DLD1 (cell line): Measurements from ENCODE around the gene GLG1.
"Not testable (repeated sequence)": the region's sequence is repeated elsewhere in the genome, so short reads cannot be mapped to it uniquely, and the experiment has no call there.

ENCODE experiments used
- in situ Hi-C: cut with HindIII; loops from 2 replicates; pipeline ENCODE4 v1.10.0; 2017; ENCODE audit warnings: low sequenced_read_pairs

The GLG1 gene

DNA sequence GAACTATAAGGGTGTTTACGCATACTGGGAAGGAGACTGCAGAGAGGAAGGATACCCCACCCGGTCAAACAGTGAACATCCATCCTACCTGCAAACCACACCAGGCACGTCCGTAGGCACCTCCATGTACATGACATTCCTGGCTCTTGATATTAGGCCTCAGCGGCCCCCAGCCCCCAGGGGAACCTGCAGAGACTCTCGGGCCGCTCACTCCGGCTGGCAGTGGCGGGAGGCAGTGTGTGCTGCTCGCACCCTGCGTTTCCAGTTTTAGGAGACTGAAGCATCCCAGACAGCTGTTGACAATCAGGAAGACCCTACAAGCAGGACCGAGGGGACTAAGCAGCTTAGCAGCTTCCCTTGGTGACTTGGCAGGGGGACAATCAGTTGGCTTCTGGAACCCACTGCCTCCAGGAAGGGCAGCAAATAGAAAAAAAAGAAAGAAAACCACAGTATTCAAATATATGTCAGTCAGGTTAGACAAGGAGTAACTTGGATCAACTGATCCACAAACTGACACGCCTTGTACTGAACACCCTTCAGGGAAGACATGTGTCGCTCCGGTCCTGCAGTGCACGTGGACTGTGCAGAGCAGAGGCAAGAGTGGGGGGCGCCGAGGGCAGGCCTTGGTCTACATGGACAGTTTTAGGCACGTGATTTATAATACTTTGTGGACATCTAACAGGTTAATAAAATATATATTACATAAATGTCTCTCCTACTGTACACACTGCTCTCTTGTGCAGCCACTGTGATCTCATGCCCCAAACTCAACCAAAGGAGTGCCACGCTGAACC is 155.8 kb downstream of the GLG1 start:
- in situ Hi-C loops: no loop called here

DNA sequence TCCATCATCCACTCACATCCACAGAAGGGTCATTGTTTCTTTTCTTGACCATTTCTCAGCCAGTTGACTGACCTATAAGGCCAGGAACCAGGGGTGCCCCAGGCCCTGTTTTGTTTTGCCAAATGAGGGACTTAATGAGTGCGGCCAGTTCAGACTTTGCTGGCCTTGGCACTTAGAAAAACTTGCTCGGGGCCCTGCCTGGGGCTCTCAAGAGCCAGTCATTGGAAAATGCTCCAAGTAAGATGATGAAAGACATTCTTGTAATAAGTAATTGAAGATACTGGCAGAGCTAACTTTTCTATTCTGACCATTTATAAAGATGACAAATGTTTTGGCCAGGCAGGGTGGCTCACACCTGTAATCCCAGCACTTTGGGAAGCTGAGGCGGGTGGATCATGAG is 156.7 kb downstream of the GLG1 start:
- in situ Hi-C loops: no loop called here

DNA sequence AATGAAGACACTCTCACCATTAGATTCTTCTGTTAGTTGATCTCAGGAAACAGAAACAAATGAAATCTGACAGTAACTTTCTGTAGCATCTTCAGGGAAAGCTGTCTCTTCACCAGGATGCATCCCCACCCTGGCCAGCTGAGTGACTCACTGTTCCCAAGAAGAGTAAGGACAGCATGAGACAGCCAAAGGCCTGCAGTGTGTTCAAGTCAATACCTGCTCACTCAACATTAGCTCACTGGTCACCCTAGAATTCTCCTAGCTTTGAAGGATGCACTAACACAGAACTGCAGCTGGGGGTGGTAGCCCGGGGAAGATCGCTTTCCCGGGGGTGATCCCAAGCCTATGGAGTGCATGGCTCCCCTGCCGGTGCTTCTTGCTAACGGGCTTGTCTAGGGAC is 157.4 kb downstream of the GLG1 start:
- in situ Hi-C loops: no loop called here

DNA sequence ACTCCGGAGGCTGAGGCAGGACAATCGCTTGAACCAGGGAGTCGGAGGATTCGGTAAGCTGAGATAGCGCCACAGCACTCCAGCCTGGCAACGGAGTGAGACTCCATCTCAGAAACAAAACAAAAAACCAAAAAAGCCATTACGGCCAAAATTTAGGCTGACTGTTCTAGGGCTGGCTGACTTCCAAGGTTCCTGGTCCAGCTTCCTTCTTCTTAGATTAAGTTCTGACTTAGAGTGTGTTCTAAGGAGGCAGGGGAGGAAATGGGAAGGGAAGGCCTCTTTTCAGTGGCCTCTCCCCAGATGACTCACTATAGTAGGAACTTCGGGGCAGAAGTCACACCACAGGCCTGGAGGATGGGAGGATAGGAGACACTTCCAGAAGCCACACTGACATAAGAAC is 157.9 kb downstream of the GLG1 start:
- in situ Hi-C loops: no loop called here

DNA sequence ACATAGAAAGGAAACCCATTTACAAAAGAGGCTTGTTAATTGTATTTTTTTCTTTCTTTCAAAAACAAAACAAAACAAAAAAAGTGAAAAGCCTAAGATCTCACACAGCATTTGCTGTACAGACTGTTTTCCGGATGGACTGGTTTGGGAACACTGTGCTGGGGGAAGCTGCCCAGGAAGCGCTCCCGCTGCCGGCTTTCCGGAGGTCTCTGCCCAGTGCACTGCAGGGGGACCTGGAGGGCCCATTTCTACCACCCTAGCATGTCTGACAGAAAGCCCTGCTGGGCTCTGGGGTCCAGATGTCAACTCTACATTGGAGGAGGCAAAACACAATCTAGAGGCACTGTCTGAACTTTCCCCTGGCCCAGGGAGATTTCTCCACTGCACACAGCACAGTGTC is 159.3 kb downstream of the GLG1 start:
- in situ Hi-C loops: no loop called here

DNA sequence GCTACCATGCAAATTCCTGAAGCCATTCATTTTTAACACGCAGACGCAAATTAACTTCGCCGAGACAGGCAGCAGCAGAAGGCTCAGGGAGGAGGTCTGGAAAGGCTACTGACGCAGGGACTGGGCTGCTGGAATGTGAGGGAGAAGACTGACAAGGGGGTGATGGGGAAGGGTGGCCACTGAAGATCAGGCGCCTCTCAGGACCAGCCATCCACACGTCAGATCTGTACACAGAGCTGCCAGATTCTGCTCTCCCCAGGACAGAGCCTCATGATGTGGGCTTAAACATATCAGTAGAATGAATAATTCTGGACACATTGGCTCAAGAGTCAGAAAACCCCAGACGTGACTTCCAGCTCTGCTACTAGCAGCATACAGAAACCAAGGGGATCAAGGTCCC is 160.0 kb downstream of the GLG1 start:
- in situ Hi-C loops: no loop called here

DNA sequence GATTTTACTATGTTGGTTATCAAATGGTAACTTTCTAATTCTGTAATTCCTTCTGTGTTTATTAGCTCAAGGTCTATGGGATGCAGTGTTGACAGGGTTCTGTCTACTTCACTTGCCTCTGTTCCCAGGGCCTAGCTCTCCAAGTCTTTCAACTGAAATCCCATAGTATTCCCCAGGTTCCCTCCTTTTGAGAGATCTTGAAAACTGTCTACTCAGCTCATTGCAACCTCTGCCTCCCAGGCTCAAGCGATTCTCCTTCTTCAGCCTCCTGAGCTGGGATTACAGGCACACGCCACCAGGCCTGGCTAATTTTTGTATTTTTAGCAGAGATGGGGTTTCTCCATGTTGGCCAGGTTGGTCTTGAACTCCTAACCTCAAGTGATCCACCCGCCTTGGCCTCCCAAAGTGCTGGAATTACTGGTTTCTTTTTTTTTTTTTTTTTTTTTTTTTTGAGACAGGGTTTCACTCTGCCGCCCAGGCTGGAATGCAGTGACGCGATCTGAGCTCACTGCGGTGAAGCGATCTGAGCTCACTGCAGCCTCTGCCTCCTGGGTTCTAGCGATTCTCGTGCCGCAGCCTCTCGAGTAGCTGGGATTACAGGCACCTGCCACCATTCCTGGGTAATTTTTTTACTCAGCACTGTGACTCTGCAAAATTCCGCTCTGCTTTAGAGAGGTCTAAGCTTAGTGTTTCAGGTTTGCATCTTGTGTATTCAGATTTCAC is 163.1 kb downstream of the GLG1 start:
- in situ Hi-C loops: not testable (repeated sequence)

DNA sequence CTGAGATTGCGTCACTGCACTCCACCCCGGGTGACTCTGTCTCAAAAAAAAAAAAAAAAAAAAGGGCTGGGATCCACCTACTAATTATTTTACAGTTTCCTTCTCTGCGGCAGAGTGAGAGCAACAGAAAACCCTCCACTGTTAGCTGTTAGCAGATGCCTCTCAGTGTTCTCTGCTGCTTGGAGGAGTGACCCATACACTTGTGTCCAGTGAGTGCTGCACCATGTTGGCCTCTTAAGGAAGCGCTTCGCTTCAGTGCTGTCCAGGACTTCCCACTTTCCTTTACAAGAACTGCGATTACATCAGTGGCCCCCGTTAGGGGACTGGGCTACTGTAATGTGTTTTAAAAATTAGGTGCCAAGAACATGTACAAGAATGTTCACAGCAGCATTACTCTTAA is 167.2 kb downstream of the GLG1 start:
- in situ Hi-C loops: no loop called here

DNA sequence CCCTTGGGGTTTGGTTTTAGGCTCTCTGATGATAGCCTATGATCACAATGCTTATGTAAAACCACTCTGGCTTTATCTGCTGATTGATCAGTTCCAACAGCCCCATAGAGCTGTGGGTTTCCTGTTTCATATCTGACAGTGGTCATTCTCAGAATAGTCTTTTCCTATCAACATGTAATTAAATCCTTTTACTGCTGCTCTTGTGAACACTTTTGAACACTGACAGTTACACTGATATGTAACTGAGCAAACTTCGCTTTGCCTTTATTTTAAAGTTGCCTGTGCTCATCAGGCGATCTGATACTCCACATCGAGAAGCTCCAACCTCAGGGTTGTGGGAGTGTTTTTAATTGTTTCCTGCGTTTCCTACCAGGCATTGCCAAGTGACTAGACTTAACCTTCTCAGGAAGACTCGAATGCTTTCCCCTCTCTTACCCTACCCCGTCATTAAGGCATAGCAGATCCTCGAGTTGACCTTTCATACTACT is 168.4 kb downstream of the GLG1 start:
- in situ Hi-C loops: no loop called here

DNA sequence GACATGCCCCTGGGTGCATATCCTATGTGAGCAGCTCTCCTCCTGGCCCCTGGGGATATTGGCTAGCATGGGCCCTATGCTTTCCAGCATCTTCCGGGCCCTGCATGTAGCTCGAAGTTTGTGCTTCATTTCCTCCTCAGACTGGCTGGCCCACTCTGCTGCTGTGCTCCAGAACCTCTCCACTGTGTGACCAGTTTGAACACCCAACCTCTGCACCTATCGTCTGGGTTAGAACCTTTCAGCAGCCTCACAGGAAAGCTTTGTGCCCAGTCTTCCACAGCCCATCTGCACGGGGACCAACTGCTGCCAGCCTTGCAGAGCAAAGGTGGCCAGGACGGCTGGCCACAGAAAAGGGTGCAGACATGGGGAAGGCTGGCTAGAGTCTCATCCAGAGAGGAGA is 175.4 kb downstream of the GLG1 start:
- in situ Hi-C loops: no loop called here

DNA sequence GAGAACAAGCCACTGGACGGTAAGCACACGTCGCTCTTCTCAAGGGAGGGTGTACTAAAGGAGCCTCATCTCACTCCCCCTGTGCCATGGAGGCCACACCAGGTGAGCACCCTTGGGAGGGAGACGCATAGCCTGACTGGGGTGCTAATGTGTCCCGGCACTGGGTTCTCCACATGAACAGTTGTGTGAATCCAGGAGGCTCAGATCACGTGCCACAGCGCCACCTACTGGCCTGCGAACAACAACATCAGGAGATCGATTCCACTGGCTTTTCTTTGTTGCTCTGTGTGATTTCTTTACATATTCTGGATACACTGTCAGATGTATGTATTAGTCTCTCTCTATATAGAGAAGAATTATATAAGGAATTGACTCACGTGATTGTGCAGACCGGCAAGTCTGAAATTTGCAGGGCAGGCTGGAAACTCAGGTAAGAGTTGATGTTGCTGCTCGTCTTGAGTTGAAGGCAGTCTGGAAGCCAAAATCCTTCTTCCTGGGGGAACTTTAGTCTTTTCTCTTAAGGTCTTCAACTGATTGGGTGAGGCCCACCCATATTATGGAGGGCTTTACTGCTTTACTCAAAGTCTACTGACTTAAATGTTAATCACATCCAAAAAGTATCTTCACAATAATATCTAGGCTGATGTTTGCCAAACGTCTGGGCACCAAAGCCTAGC is 176.7 kb downstream of the GLG1 start:
- in situ Hi-C loops: not testable (repeated sequence)

DNA sequence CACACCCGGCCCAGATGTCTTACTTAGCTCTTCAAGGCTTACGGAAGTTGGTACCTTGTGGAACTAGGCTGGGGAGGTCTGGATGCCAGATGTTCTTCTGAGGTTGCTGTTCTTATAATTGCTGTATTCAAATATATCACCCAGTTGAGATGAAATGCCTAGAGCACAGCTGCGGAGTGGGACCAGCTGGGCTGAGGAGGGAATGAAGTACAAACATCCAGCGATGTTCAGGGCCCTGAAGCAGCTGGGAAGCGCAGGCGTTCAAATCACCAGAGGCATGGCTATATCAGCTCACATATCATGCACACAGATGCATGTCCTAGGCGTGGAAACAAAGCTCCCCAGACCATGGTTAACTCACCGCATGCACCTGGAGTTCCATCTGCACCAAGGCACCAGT is 178.4 kb downstream of the GLG1 start:
- in situ Hi-C loops: not testable (repeated sequence)

DNA sequence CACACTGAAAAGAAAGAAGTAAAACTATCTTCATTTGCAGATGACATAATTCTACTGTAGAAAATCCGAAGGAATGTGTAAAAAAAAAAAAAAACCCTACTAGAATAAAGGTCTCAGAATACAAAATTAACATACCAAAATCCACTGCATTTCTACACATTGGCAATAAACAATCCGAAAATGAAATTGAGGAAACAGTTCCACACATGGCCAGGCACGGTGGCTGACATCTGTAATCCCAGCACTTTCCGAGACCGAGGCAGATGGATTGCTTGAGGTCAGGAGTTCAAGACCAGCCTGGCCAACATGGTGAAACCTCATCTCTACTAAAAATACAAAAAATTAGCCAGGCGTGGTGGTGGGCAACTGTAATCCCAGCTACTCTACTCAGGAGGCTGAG is 181.2 kb downstream of the GLG1 start:
- in situ Hi-C loops: not testable (repeated sequence)

DNA sequence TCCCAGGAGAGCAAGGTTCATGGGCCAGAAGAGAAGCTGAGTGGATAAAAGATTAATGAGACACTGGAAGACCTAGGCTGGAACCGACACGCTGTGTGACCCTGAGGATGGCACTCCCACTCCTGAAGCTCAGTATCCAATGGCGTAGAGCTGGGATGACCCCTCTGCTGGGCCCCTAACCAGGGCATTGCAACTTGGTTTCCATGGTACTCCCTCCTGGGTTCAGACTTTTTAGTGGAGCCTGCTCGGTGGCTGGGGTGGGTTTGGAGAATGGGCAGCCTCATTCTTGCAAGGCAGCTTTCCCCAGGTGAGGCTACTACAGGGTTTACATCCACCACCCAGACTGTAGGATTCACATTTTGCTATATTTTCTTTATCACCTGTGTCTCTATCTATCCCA is 183.2 kb downstream of the GLG1 start:
- in situ Hi-C loops: not testable (repeated sequence)

DNA sequence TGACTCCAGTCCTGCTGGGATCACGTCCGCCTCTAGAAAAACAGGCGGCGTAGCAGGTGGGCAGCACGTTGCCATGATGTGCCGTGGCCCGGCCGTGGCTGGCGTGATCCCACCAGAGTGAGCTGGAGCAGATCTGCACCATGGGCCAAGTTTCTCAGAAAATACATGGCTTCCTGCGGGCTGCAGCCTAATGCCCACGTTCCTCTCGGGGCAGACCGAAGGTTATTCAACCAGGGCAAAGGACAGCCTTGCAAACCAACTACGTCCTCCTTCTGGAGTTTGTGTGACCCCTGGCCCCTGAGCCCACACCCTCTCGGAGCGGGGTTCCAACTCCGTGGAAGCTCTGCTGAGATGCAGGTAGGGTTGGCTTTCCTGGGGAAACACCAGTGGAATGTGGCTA is 184.8 kb downstream of the GLG1 start:
- in situ Hi-C loops: not testable (repeated sequence)

DNA sequence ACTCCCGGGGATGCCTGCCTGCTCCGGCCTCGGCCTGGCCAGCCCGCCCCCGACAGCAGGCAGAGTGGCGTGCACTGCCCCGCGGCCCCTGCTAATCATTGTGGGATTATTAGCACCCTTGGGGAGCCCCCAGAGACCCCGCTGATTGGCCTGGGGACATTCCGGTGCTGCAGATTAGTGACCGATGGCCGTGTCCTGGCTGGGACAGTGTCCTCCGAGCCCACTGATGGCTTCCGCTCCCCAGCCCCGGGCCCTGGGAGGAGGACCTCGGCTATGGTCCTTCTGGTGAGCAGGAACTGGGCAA is 185.5 kb downstream of the GLG1 start:
- in situ Hi-C loops: not testable (repeated sequence)

DNA sequence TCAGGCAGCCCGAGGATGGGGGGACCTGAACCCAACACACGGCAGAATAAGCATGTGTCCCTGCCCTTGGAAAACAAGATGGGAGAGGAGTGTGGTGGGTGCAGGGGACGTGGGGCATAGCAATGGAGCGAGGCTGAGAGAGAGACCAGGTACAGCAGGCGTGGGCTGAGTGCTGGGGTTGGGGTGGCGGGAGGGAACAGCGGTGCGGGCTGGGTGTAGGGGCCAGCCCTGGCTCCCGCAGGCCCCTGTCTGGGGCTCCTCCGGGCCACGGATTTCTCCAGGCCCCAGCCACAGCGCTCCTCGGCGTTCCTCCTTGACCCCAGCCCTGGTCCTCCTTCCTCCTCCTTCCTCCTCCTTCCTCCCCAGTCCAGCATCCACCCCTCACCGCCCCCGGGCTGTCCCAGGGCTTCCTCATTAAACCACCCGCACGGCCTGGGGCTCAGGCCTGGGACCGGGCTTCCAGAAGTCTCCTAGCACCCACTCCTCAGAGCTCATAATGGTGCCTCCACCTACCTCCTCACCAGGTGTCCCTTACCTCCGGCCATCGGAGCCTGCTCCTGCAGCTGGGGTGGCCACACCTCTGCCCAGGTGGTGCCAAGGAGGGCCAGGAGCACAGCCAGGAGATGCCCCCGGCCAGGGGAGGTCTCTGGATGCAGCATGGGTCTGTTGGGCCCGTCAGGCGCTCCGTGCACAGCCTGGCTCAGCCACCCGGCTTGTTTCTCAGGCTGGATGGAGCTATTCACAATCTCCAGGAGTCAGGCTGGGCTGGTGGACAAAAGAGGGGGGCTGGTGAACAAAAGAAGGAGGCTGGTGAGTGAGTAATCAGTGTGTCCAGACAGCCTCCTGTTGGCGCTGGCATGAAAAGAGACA is 186.1 kb downstream of the GLG1 start, which contains the start of gene CLEC18B:
TSS of gene CLEC18B (minus strand) at position 867 of the 870 bp plus-strand sequence. CDS start at position 659, 208 bp downstream.
- in situ Hi-C loops: not testable (repeated sequence)

DNA sequence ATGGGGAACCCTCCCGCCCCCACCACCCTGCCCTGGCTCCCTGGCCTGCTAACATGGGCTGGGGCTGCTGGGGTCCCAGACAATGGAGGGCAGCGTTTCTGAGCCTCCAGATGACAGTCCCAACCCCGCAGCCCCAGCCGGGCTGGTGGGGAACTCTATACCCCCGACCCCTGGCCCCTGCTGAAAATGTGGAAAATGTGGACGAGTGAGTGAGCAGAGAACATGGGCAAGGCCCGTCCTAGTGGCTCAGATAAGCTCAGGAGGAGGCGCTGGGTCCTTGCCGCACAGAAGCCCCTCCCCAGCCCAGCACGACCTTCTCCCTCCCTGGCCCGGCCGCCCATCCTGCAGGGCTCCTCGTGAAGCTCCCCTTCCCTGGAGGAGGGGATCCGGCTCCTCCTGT is 187.1 kb downstream of the GLG1 start:
- in situ Hi-C loops: not testable (repeated sequence)

DNA sequence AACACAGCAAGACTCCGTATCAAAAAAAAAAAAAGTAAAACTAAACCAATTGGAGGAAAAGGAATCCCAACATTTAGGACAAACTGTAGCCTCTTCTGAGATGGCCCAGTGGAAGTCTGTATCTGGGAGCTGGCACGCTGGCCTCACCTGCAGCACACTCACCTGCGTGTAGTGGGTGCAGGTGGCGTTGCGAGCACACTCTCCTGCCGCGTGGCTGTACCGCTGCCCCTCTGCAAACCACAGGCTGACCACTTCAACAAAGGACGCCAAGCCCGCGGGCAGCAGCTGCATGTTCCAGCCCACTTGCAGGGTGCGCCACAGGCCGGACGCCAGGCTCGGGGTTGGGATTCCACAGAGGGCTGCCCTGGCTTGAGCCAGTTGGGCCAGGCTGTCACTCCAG is 189.0 kb downstream of the GLG1 start:
- in situ Hi-C loops: not testable (repeated sequence)

DNA sequence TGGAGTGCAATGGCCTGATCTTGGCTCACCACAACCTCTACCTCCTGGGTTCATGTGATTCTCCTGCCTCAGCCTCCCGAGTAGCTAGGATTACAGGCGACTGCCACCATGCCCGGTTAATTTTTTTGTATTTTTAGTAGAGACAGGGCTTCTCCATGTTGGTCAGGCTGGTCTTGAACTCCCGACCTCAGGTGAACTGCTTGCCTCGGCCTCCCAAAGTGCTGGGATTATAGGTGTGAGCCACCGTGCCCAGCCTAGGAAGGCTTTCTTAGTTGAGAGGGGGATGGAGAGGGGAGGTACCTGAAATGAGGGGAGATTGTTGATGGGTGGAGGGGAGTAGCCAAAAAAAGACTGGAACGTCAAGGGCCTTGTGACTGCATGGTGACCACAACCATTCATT is 193.0 kb downstream of the GLG1 start:
- in situ Hi-C loops: not testable (repeated sequence)

DNA sequence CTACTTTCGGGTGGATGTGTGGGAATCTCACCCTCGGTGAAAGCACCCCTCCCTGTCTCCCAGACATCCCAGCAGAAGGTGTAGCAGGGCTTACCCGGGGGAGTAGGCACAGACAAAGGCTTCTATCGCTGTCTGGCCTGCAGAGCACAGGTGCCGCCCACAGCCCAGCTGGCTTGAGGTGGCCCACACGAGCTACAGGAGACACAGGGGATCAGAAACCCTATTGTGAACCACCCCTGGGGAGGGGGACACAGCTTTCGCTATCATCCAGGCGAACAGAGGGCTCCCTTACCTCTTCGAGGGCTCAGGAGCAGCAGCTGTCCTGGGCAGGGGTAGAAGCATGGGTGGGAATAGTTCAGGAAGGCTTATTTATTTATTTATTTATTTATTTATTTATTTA is 193.4 kb downstream of the GLG1 start:
- in situ Hi-C loops: not testable (repeated sequence)
